HepG2 (cell line): ENCODE results near the gene DYNC1I2. TPM values are rescaled to one million over a fixed set of nuclear protein-coding genes. Genes with fewer than 3 reads are reported as not detected.

Experiments
- ATAC-seq: fragments of 200-7000 bp; cut with Tn5 transposase; 3 replicates; pipeline ENCODE4 v1.9.1; 2020; ENCODE audit warnings: mild to moderate bottlenecking, moderate library complexity
- BruUV-seq: library from RNA; stranded (reverse); fragments of 400-500 nt; replicated peaks from 2 replicates; lab custom pipeline; 2021; lab: Mats Ljungman, UMichigan
- CTCF ChIA-PET: fragments of 300-600 bp; formaldehyde crosslinking; extraction: SDS; loops from one replicate; lab custom pipeline; 2021; ENCODE audit warnings: low total read pairs, inconsistent platforms, low intra/inter-chr PET ratio; lab: Yijun Ruan, JAX
- POLR2A ChIA-PET: fragments of 350-600 bp; sonication (Branson Sonifier 250); formaldehyde crosslinking; loops from one replicate; lab custom pipeline; 2020; ENCODE audit warnings: antibody characterized with exemption, inconsistent platforms; lab: Yijun Ruan, JAX
- DNase-seq: peaks from one replicate; pipeline ENCODE4 v3.0.0-alpha.2; 2015; ENCODE audit warnings: low spot score
- FAIRE-seq: peaks from 3 replicates; lab custom pipeline; 2011; peaks lifted over from hg19 to GRCh38; lab: Jason Lieb, UNC
- H2AFZ ChIP-seq: one replicate; pipeline ENCODE4 v1.6.1; 2011; ENCODE audit warnings: low read length, inconsistent platforms
- H3K27ac ChIP-seq: fragments of 300-600 bp; 3 replicates; pipeline ENCODE4 v1.8.0; 2011; ENCODE audit warnings: mixed run types, mild to moderate bottlenecking, mixed read lengths, low read length, inconsistent platforms; ENCODE audit not compliant: insufficient read depth; ENCODE audit errors: extremely low read length
- H3K27me3 ChIP-seq, 2 experiments: fragments of 200-600 bp in 1 of 2; 2 replicates in 1 of 2; 3 replicates in 1 of 2; pipeline versions ENCODE4 v1.6.0 to v1.8.0; 2011; ENCODE audit warnings: low read length in 2 of 2, mild to moderate bottlenecking in 2 of 2, moderate library complexity in 2 of 2, inconsistent platforms in 1 of 2; ENCODE audit not compliant: insufficient read depth in 2 of 2, control insufficient read depth in 1 of 2
- H3K36me3 ChIP-seq, 2 experiments: fragments of 200-600 bp in 1 of 2; replicated peaks in 1 of 2; 2 replicates in 1 of 2; 3 replicates in 1 of 2; pipeline versions ENCODE4 v1.5.1 to v1.8.0; 2011; ENCODE audit warnings: low read length in 2 of 2, inconsistent platforms in 1 of 2; ENCODE audit not compliant: insufficient read depth in 2 of 2, control insufficient read depth in 1 of 2
- H3K4me1 ChIP-seq: 2 replicates; pipeline ENCODE4 v1.5.1; 2012; ENCODE audit warnings: low read length, inconsistent platforms; ENCODE audit not compliant: insufficient read depth
- H3K4me2 ChIP-seq: 2 replicates; pipeline ENCODE4 v1.6.0; 2011; ENCODE audit warnings: low read depth, low read length, inconsistent platforms
- H3K4me3 ChIP-seq, 3 experiments: fragments of 200-600 bp in 1 of 3; sonication (generic), shearing (Covaris generic) in 1 of 3; replicated peaks in 1 of 3; 2 replicates each; pipeline ENCODE4 v1.5.1; 2011 to 2016; ENCODE audit warnings: low read length in 3 of 3, inconsistent platforms in 2 of 3, low read depth in 2 of 3, mild to moderate bottlenecking in 2 of 3, control low read depth in 1 of 3, mixed read lengths in 1 of 3; ENCODE audit not compliant: insufficient read depth in 1 of 3
- H3K79me2 ChIP-seq: one replicate; pipeline ENCODE4 v1.6.1; 2011; ENCODE audit warnings: low read length, inconsistent platforms; ENCODE audit not compliant: insufficient read depth
- H3K9ac ChIP-seq: 2 replicates; pipeline ENCODE4 v1.6.0; 2011; ENCODE audit warnings: mild to moderate bottlenecking, low read depth, low read length, inconsistent platforms; ENCODE audit not compliant: insufficient read depth
- H3K9me3 ChIP-seq: 2 replicates; pipeline ENCODE4 v1.5.1; 2012; ENCODE audit warnings: mild to moderate bottlenecking, low read length
- H4K20me1 ChIP-seq: 2 replicates; pipeline ENCODE4 v1.6.0; 2011; ENCODE audit warnings: inconsistent platforms, mild to moderate bottlenecking, low read length, moderate library complexity; ENCODE audit not compliant: insufficient read depth
- ETV5 ChIP-seq: IDR thresholded peaks from 2 replicates; pipeline ENCODE4 v1.6.1; 2018; ENCODE audit warnings: missing biosample characterization, missing genetic modification reagents, inconsistent platforms, borderline replicate concordance
- FOXO4 ChIP-seq: sonication (generic); formaldehyde crosslinking; conservative IDR thresholded peaks from 2 replicates; pipeline ENCODE4 v1.8.1; 2023; ENCODE audit warnings: missing genetic modification reagents
- FOXP1 ChIP-seq, 2 experiments: fragments of 450-650 bp in 1 of 2; IDR thresholded peaks; 2 replicates each; pipeline ENCODE4 v1.6.1; 2017 to 2018; ENCODE audit warnings: antibody characterized with exemption in 1 of 2
- HIC2 ChIP-seq: sonication (generic); formaldehyde crosslinking; IDR thresholded peaks from 2 replicates; pipeline ENCODE4 v1.9.0; 2022; ENCODE audit warnings: low read depth, missing genetic modification reagents
- MBD4 ChIP-seq: IDR thresholded peaks from 2 replicates; pipeline ENCODE4 v1.6.1; 2012; ENCODE audit warnings: low read length, inconsistent platforms, borderline replicate concordance
- SOX13 ChIP-seq, 3 experiments: fragments of 450-650 bp in 1 of 3; sonication (generic) in 1 of 3; formaldehyde crosslinking in 1 of 3; IDR thresholded peaks in 2 of 3; conservative IDR thresholded peaks in 1 of 3; 2 replicates each; pipeline versions ENCODE4 v1.5.0 to v1.6.1; 2016 to 2020; ENCODE audit warnings: antibody characterized with exemption in 1 of 3, mild to moderate bottlenecking in 1 of 3, missing compliant biosample characterization in 1 of 3, missing genetic modification reagents in 1 of 3, moderate library complexity in 1 of 3
- ZNF749 ChIP-seq: sonication (generic); formaldehyde crosslinking; IDR thresholded peaks from 2 replicates; pipeline ENCODE4 v1.8.0; 2022; ENCODE audit warnings: mild to moderate bottlenecking, missing genetic modification reagents, moderate library complexity, borderline replicate concordance
- WGBS: methylation state at CpG from one replicate; pipeline ENCODE4 v1.1.6; 2017; ENCODE audit warnings: low lambda C conversion rate; 5-methylcytosine and 5-hydroxymethylcytosine counted together
- in situ Hi-C: cut with HindIII; loops from 2 replicates; pipeline ENCODE4 v1.10.0; 2017; ENCODE audit warnings: low pct_unique_long_range_greater_than_20kb; ENCODE audit not compliant: extremely low pct_ligation_motif_present
- intact Hi-C: fragments of 100-400 bp; cut with micrococcal nuclease; formaldehyde crosslinking; loops from one replicate; pipeline ENCODE4 v1.10.0; 2022; ENCODE audit not compliant: unreplicated experiment
- polyA plus RNA-seq, 8 experiments: library from polyadenylated mRNA; depleted of rRNA in 3 of 8; stranded (reverse) in 7 of 8; unstranded in 1 of 8; fragments of >200 nt; fragmentation: Illumina TruSeq in 4 of 8; extraction: Trizol in 4 of 8; gene quantifications; 2 replicates each; pipeline versions ENCODE4 v1.2.1 to v1.2.3, GENCODE V29; 2011 to 2016; ENCODE audit warnings: low read depth in 4 of 8, missing spikeins in 1 of 8, mixed read lengths in 1 of 8; ENCODE audit not compliant: insufficient read depth in 1 of 8
- total RNA-seq, 5 experiments: library from RNA; depleted of rRNA; stranded (reverse); fragments of >200 nt; fragmentation: Illumina TruSeq; extraction: Trizol; gene quantifications; 2 replicates each; pipeline ENCODE4 v1.2.3, GENCODE V29; 2016; ENCODE audit warnings: low read depth in 1 of 5

Gene DYNC1I2
- total and polyA plus RNA-seq, 2 of the 13 experiments (the other 11 are each of a cell fraction or from before 2014, with no cell fraction given): 84.0 to 99.8 TPM

- peak overlapping the region; percentile 30 for H3K27ac ChIP-seq
- no peak overlapping the region for H3K9ac ChIP-seq
- ChIA-PET CTCF (no interaction called here), POLR2A (no interaction called here)
- WGBS: 83% methylated on average over 3 of the region's 3 CpGs
- no TSS peak for BruUV-seq
- H3K9me3 ChIP-seq: no peaks in the 10 kb centered on the region
- intact Hi-C loops (no loop called here), in situ Hi-C loops (no loop called here)
- no peaks in the 10 kb centered on the region for H3K79me2 ChIP-seq
- H3K4me2 ChIP-seq: no peak overlapping the region
- H3K36me3 ChIP-seq: no peaks in the 10 kb centered on the region; a peak in 1 of 5 replicates
- peak; percentile 54 for DNase-seq
- no peaks in the 10 kb centered on the region for H3K27me3 ChIP-seq
- 0 out of 2 replicates have a peak, but pooled peaks have one; percentile 24 for TF ChIP-seq HIC2 (CRISPR knock-in tag)
- TF ChIP-seq SOX13 (IDR thresholded peaks at IDR 0.05): no peak
- TF ChIP-seq SOX13 (CRISPR knock-in tag; conservative IDR thresholded peaks at IDR 0.05 in 1 of 2, IDR thresholded peaks at IDR 0.05 in 1 of 2): peak in 1 of 2 experiments; percentile 26; a peak in 1 of 4 replicates
- TF ChIP-seq ETV5: peak; percentile 44; the same call in 1 of the 2 replicates
- TF ChIP-seq ZNF749 (CRISPR knock-in tag): no peak
- TF ChIP-seq MBD4: 0 out of 2 replicates have a peak, but pooled peaks have one; percentile 2
- no peak for TF ChIP-seq FOXO4 (CRISPR knock-in tag)
- no peak for TF ChIP-seq FOXP1 (IDR thresholded peaks at IDR 0.05)
- peak; percentile 30; the same call in 1 of the 2 replicates for TF ChIP-seq FOXP1 (CRISPR knock-in tag; IDR thresholded peaks at IDR 0.05)
- TF ChIP-seq, all 625 proteins: peak for 5
- Histone ChIP-seq H2AFZ (no peak overlapping the region), H3K4me1 (peaks cover 31% of the 10 kb centered on the region), H4K20me1 (no peaks in the 10 kb centered on the region), H3K4me3 (no peak overlapping the region)
- FAIRE-seq (no peak), ATAC-seq (peak; percentile 74)
Observed at GRCh38 chr2:171763602-171764001, 76.3 kb downstream of the DYNC1I2 start.
